Stomach (tissue), 9 donors: ENCODE data around the gene THSD7B. TPM values are rescaled to one million over a fixed set of nuclear protein-coding genes. Genes with fewer than 3 reads are reported as not detected.

ENCODE experiments used
- DNase-seq, 2 donors: peaks; one replicate each; pipeline versions ENCODE4 v3.0.0 to v3.0.0-alpha.2; 2013 to 2019
- H3K27ac ChIP-seq, 5 donors: fragments of 200-600 bp in 4 of 5; sonication (generic) in 4 of 5; one replicate each; pipeline ENCODE4 v1.5.1; 2013 to 2019; ENCODE audit warnings: mild to moderate bottlenecking in 1 of 5, moderate library complexity in 1 of 5
- H3K27me3 ChIP-seq, 3 donors: fragments of 200-600 bp; sonication (generic); one replicate each; pipeline ENCODE4 v1.5.1; 2017 to 2019; ENCODE audit warnings: mixed run types in 1 of 3
- H3K36me3 ChIP-seq, 4 donors: fragments of 200-600 bp; sonication (generic); 1 replicate in 3 of 4; 2 replicates in 1 of 4; pipeline ENCODE4 v1.5.1; 2016 to 2019
- H3K4me1 ChIP-seq, 4 donors: fragments of 200-600 bp; sonication (generic); one replicate each; pipeline ENCODE4 v1.5.1; 2016 to 2019
- H3K4me3 ChIP-seq, 4 donors: fragments of 200-600 bp; sonication (generic) in 3 of 4; one replicate each; pipeline ENCODE4 v1.5.1; 2016 to 2019; ENCODE audit warnings: mild to moderate bottlenecking in 1 of 4
- H3K9me3 ChIP-seq, 4 donors: fragments of 200-600 bp; sonication (generic); one replicate each; pipeline ENCODE4 v1.5.1; 2016 to 2019
- CTCF ChIP-seq, 7 experiments: fragments of 450-650 bp in 4 of 7; fragments of 200-600 bp in 3 of 7; sonication (generic) in 3 of 7; IDR thresholded peaks; one replicate each; pipeline ENCODE4 v1.5.1; 2016 to 2019; ENCODE audit warnings: antibody characterized with exemption in 7 of 7, control low read depth in 2 of 7, mild to moderate bottlenecking in 1 of 7
- EP300 ChIP-seq: sonication (generic); formaldehyde crosslinking; IDR thresholded peaks from one replicate; pipeline ENCODE4 v1.6.1; 2017; ENCODE audit warnings: antibody characterized with exemption
- POLR2A ChIP-seq, 4 donors: fragments of 450-650 bp; IDR thresholded peaks; one replicate each; pipeline ENCODE4 v1.6.1; 2016; ENCODE audit warnings: antibody characterized with exemption in 4 of 4, control low read depth in 2 of 4, mild to moderate bottlenecking in 1 of 4, moderate library complexity in 1 of 4
- POLR2AphosphoS5 ChIP-seq, 3 donors: sonication (generic); formaldehyde crosslinking; IDR thresholded peaks; one replicate each; pipeline ENCODE4 v1.6.1; 2016; ENCODE audit warnings: antibody characterized with exemption in 3 of 3
- WGBS, 5 donors: extraction: QIAGEN DNeasy Blood & Tissue Kit in 3 of 5; methylation state at CpG; one replicate each; pipeline versions ENCODE4 v1.1.5 to v1.1.7; 2013 to 2018; 5-methylcytosine and 5-hydroxymethylcytosine counted together
- intact Hi-C: fragments of 100-400 bp; cut with DNase I; formaldehyde crosslinking; loops from one replicate; pipeline ENCODE4 v1.15.1; 2023; ENCODE audit warnings: low total_unique reads
- polyA plus RNA-seq, 3 donors: library from polyadenylated mRNA; stranded (reverse); fragments of 200-250 nt; gene quantifications; one replicate each; pipeline ENCODE4 v1.2.3, GENCODE V29; 2013
- total RNA-seq, 5 donors: library from RNA; depleted of rRNA; stranded (reverse); fragments of >200 nt; gene quantifications; one replicate each; pipeline versions ENCODE4 v1.1.0 to v1.2.3, GENCODE V29; 2014 to 2016
- donor health status: healthy with polysubstance abuse.
- donor health status: Bipolar disorder and iron deficiency.
- donor health status: healthy.

The THSD7B gene
- total and polyA plus RNA-seq, 8 donors, result 0.05 to 4.4 TPM; not detected in 6

- H3K27ac ChIP-seq, result no peak overlapping the region
- H3K27me3 ChIP-seq, result no peaks in the 10 kb centered on the region
- WGBS, 5 donors, result 88 to 100% (median 100%) methylated on average over 1 of the region's 1 CpG
- intact Hi-C loops, result no loop called here
- no peaks in the 10 kb centered on the region for H3K4me1 ChIP-seq
- no peaks in the 10 kb centered on the region for H3K36me3 ChIP-seq
- no peak for DNase-seq
- TF ChIP-seq POLR2A (IDR thresholded peaks at IDR 0.05) (no peak), CTCF (IDR thresholded peaks at IDR 0.05) (no peak), EP300 (no peak), POLR2AphosphoS5 (IDR thresholded peaks at IDR 0.05) (no peak)
- H3K4me3 ChIP-seq, result no peak overlapping the region
- peaks cover 0 to 8% (median 0%) of the 10 kb centered on the region in 4 donors for H3K9me3 ChIP-seq
Observed at GRCh38 chr2:137123226-137123625, 357.9 kb downstream of the THSD7B start.

DNA sequence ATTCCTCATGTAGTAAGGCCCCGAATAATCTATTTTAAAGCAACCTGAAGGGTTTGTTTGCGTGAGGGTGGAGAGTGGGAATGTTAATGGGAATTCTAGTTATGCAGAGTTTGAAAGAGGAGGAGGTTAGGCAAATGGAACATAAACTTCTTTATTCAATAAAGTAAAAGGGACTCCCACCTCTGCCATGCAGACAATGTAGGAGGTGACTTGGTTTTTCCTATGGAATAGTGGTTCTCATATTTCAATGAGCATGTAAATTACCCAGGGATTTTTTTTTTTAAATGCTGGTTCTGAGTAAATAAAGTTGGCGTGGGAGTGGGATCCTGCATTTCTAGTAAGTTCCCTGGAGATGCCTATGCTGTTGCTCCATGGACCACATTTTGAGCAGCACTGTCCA is 367.9 kb downstream of the THSD7B start:
- WGBS, 5 donors, result 27 to 53% (median 47%) methylated on average over 3 of the region's 3 CpGs
- Histone ChIP-seq H3K27me3 (no peaks in the 10 kb centered on the region), H3K4me3 (no peak overlapping the region), H3K9me3 (peaks cover 0 to 5% (median 0%) of the 10 kb centered on the region in 4 donors), H3K36me3 (no peaks in the 10 kb centered on the region), H3K27ac (no peak overlapping the region), H3K4me1 (no peaks in the 10 kb centered on the region)
- intact Hi-C loops, result no loop called here
- no peak for TF ChIP-seq CTCF (IDR thresholded peaks at IDR 0.05)
- TF ChIP-seq EP300, result no peak
- TF ChIP-seq POLR2AphosphoS5 (IDR thresholded peaks at IDR 0.05), result no peak
- no peak for TF ChIP-seq POLR2A (IDR thresholded peaks at IDR 0.05)
- DNase-seq, result no peak

- TF ChIP-seq POLR2A (IDR thresholded peaks at IDR 0.05) (no peak), EP300 (no peak), CTCF (IDR thresholded peaks at IDR 0.05) (no peak), POLR2AphosphoS5 (IDR thresholded peaks at IDR 0.05) (no peak)
- Histone ChIP-seq H3K36me3 (no peaks in the 10 kb centered on the region), H3K4me1 (no peaks in the 10 kb centered on the region), H3K4me3 (no peak overlapping the region), H3K27ac (no peak overlapping the region), H3K9me3 (no peaks in the 10 kb centered on the region), H3K27me3 (no peaks in the 10 kb centered on the region)
- intact Hi-C loops, result no loop called here
- DNase-seq, result no peak
Observed at GRCh38 chr2:137138263-137138662, 372.9 kb downstream of the THSD7B start.

- intact Hi-C loops, result no loop called here
- peak in 1 of 2 donors; percentile 7 for DNase-seq
Observed at GRCh38 chr2:137151731-137152130, 386.4 kb downstream of the THSD7B start.

More at GRCh38 chr2:137151731-137152130, 386.4 kb downstream of the THSD7B start:
- Histone ChIP-seq H3K36me3 (no peaks in the 10 kb centered on the region), H3K4me3 (no peak overlapping the region), H3K27ac (no peak overlapping the region), H3K4me1 (no peaks in the 10 kb centered on the region), H3K9me3 (no peaks in the 10 kb centered on the region), H3K27me3 (no peaks in the 10 kb centered on the region)
- TF ChIP-seq POLR2A (IDR thresholded peaks at IDR 0.05), result no peak
- no peak for TF ChIP-seq EP300
- no peak for TF ChIP-seq CTCF (IDR thresholded peaks at IDR 0.05)
- no peak for TF ChIP-seq POLR2AphosphoS5 (IDR thresholded peaks at IDR 0.05)
- WGBS, 5 donors, result 63 to 82% (median 70%) methylated on average over 2 of the region's 2 CpGs
